Mesenchymal stem cell (in vitro differentiated cells and primary cell): ENCODE results near the gene A1BG.

Source experiments
- DNase-seq: peaks from one replicate; pipeline ENCODE4 v3.0.0-alpha.2; 2013
- H2AFZ ChIP-seq: one replicate; pipeline ENCODE4 v1.6.1; 2013; ENCODE audit warnings: low read depth, mild to moderate bottlenecking, control low read depth, inconsistent platforms, low read length, moderate library complexity
- H2AK5ac ChIP-seq: 2 replicates; pipeline ENCODE4 v1.6.1; 2013; ENCODE audit warnings: low read length, moderate library complexity, mild to moderate bottlenecking, inconsistent platforms; ENCODE audit not compliant: severe bottlenecking
- H2BK120ac ChIP-seq: one replicate; pipeline ENCODE4 v1.6.1; 2013; ENCODE audit warnings: low read depth, mild to moderate bottlenecking, inconsistent platforms, low read length, moderate library complexity
- H2BK12ac ChIP-seq, 2 experiments: one replicate each; pipeline ENCODE4 v1.6.1; 2013; ENCODE audit warnings: inconsistent platforms in 2 of 2, low read length in 2 of 2, mild to moderate bottlenecking in 2 of 2, moderate library complexity in 2 of 2, control low read depth in 1 of 2
- H2BK15ac ChIP-seq: one replicate; pipeline ENCODE4 v1.6.1; 2013; ENCODE audit warnings: mild to moderate bottlenecking, low read depth, inconsistent platforms; ENCODE audit not compliant: poor library complexity, severe bottlenecking
- H2BK5ac ChIP-seq: 2 replicates; pipeline ENCODE4 v1.6.1; 2013; ENCODE audit warnings: low read depth, mild to moderate bottlenecking, low read length, control low read depth, inconsistent platforms; ENCODE audit not compliant: poor library complexity, severe bottlenecking
- H3K14ac ChIP-seq, 2 experiments: one replicate each; pipeline ENCODE4 v1.6.1; 2013; ENCODE audit warnings: inconsistent platforms in 2 of 2, low read length in 2 of 2, control low read depth in 1 of 2, mild to moderate bottlenecking in 1 of 2, moderate library complexity in 1 of 2
- H3K18ac ChIP-seq, 2 experiments: one replicate each; pipeline ENCODE4 v1.6.1; 2013; ENCODE audit warnings: inconsistent platforms in 2 of 2, low read length in 2 of 2, control low read depth in 1 of 2, low read depth in 1 of 2, mild to moderate bottlenecking in 1 of 2
- H3K23ac ChIP-seq, 2 experiments: one replicate each; pipeline ENCODE4 v1.6.1; 2013; ENCODE audit warnings: inconsistent platforms in 2 of 2, low read length in 2 of 2, mild to moderate bottlenecking in 2 of 2, moderate library complexity in 2 of 2, control low read depth in 1 of 2
- H3K27ac ChIP-seq: 2 replicates; pipeline ENCODE4 v1.5.1; 2013; ENCODE audit warnings: mild to moderate bottlenecking, moderate library complexity, low read length, control low read depth, inconsistent platforms; ENCODE audit not compliant: poor library complexity, severe bottlenecking
- H3K27me3 ChIP-seq, 2 experiments: 2 replicates each; pipeline versions ENCODE4 v1.6.1 to v1.7.0; 2013; ENCODE audit warnings: low read length in 2 of 2, mild to moderate bottlenecking in 2 of 2, moderate library complexity in 2 of 2, control low read depth in 1 of 2, inconsistent platforms in 1 of 2; ENCODE audit not compliant: control insufficient read depth in 1 of 2, insufficient read depth in 1 of 2
- H3K36me3 ChIP-seq, 2 experiments: 2 replicates each; pipeline versions ENCODE4 v1.6.1 to v1.7.0; 2013; ENCODE audit warnings: low read length in 2 of 2, control low read depth in 1 of 2, inconsistent platforms in 1 of 2, low read depth in 1 of 2, mild to moderate bottlenecking in 1 of 2; ENCODE audit not compliant: insufficient read depth in 2 of 2, control insufficient read depth in 1 of 2
- H3K4ac ChIP-seq, 2 experiments: one replicate each; pipeline ENCODE4 v1.6.1; 2013; ENCODE audit warnings: inconsistent platforms in 2 of 2, low read length in 2 of 2, mild to moderate bottlenecking in 2 of 2, moderate library complexity in 2 of 2, control low read depth in 1 of 2, low read depth in 1 of 2
- H3K4me1 ChIP-seq: 2 replicates; pipeline ENCODE4 v1.6.1; 2013; ENCODE audit warnings: low read depth, low read length, control low read depth; ENCODE audit not compliant: control insufficient read depth, insufficient read depth
- H3K4me2 ChIP-seq: 2 replicates; pipeline ENCODE4 v1.6.1; 2013; ENCODE audit warnings: low read length, mild to moderate bottlenecking, inconsistent platforms; ENCODE audit not compliant: poor library complexity, severe bottlenecking
- H3K4me3 ChIP-seq, 2 experiments: 2 replicates each; pipeline versions ENCODE4 v1.5.1 to v1.7.0; 2013; ENCODE audit warnings: low read length in 2 of 2, mild to moderate bottlenecking in 2 of 2, control low read depth in 1 of 2, low read depth in 1 of 2; ENCODE audit not compliant: insufficient read depth in 1 of 2
- H3K79me1 ChIP-seq: replicated peaks from 2 replicates; pipeline ENCODE4 v1.6.1; 2013; ENCODE audit warnings: mild to moderate bottlenecking, control low read depth, low read length, inconsistent platforms; ENCODE audit not compliant: poor library complexity, severe bottlenecking
- H3K9ac ChIP-seq: 2 replicates; pipeline ENCODE4 v1.7.0; 2013; ENCODE audit warnings: mild to moderate bottlenecking, low read length, moderate library complexity
- H3K9me3 ChIP-seq: 2 replicates; pipeline ENCODE4 v1.7.0; 2013; ENCODE audit warnings: mild to moderate bottlenecking, low read length; ENCODE audit not compliant: control insufficient read depth
- H4K8ac ChIP-seq: one replicate; pipeline ENCODE4 v1.6.1; 2013; ENCODE audit warnings: inconsistent platforms, mild to moderate bottlenecking, low read length, moderate library complexity
- H4K91ac ChIP-seq: one replicate; pipeline ENCODE4 v1.6.1; 2013; ENCODE audit warnings: mild to moderate bottlenecking, low read length, inconsistent platforms
- WGBS: methylation state at CpG from one replicate; pipeline ENCODE4 v1.1.7; 2013; ENCODE audit warnings: mixed read lengths; 5-methylcytosine and 5-hydroxymethylcytosine counted together

A1BG gene

DNA sequence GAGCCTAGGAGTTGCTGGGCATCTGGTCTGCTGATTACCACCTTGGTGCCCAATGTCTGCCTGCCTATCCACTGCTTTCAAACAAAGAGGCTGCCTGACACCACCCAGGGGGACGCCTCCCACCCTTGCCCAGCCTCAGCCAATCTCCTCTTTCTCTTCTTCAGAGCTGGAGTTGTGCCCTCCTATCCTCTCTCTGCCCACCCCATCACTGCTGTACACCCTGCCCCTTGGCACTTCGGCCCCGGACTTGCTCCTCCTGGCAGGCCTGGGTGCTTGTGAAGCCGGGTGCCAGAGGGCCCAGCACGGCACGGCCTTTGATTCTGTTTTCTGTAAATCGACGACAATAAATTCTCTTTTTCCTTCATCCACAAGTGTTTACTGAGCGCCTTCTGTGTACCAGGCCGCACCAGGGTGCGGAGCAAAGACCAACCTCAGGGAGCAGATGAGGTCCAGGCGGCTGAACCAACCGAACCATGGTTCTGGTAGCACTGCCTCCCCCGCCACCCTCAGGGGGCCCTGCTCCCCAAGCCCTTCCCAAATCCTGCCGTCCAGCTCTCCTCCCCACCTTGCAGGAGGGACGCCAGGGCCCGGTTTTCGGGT lies 47.1 kb upstream of the A1BG start:
- Histone ChIP-seq H4K8ac (peak overlapping the region; percentile 20), H2BK15ac (no peak overlapping the region), H3K4me3 (peak overlapping the region; percentile 39 to 91), H3K79me1 (peaks cover 4% of the 10 kb centered on the region), H2BK5ac (no peak overlapping the region), H3K9me3 (no peaks in the 10 kb centered on the region), H3K23ac (no peak overlapping the region), H3K4ac (peak overlapping the region in 1 of 2 experiments; percentile 83), H3K14ac (peak overlapping the region in 1 of 2 experiments; percentile 78), H2BK12ac (peak overlapping the region in 1 of 2 experiments; percentile 78), H3K27me3 (peaks cover 0 to 8% of the 10 kb centered on the region in 2 experiments), H2AK5ac (peak overlapping the region; percentile 33), H2AFZ (no peak overlapping the region), H3K18ac (peak overlapping the region; percentile 38 to 70), H4K91ac (peak overlapping the region; percentile 58), H3K9ac (peak overlapping the region; percentile 86), H2BK120ac (no peak overlapping the region), H3K4me1 (peaks cover 19% of the 10 kb centered on the region), H3K27ac (no peak overlapping the region), H3K36me3 (peaks cover under 1 to 23% of the 10 kb centered on the region in 2 experiments), H3K4me2 (peak overlapping the region; percentile 65)
- 85% methylated on average over 18 of the region's 18 CpGs for WGBS
- no peak for DNase-seq

GRCh38 chr19:58399903-58400302 lies 46.6 kb upstream of the A1BG start:
- H2BK12ac ChIP-seq, result no peak overlapping the region
- peaks cover 21% of the 10 kb centered on the region for H3K4me1 ChIP-seq
- peak overlapping the region; percentile 86 for H3K9ac ChIP-seq
- no peak overlapping the region for H2BK15ac ChIP-seq
- no peak overlapping the region for H2AK5ac ChIP-seq
- H3K79me1 ChIP-seq, result peaks cover 6% of the 10 kb centered on the region
- H2BK120ac ChIP-seq, result no peak overlapping the region
- no peak overlapping the region for H2AFZ ChIP-seq
- H2BK5ac ChIP-seq, result no peak overlapping the region
- H3K4ac ChIP-seq, result no peak overlapping the region
- no peak overlapping the region for H4K91ac ChIP-seq
- H3K36me3 ChIP-seq, result peaks cover 6 to 28% of the 10 kb centered on the region in 2 experiments
- H3K9me3 ChIP-seq, result no peaks in the 10 kb centered on the region
- no peak overlapping the region for H4K8ac ChIP-seq
- peaks cover 0 to 8% of the 10 kb centered on the region in 2 experiments for H3K27me3 ChIP-seq
- H3K18ac ChIP-seq, result no peak overlapping the region
- H3K4me3 ChIP-seq, result peak overlapping the region in 1 of 2 experiments; percentile 91
- H3K4me2 ChIP-seq, result no peak overlapping the region
- no peak for DNase-seq
- H3K27ac ChIP-seq, result no peak overlapping the region
- H3K14ac ChIP-seq, result no peak overlapping the region
- 100% methylated on average over 3 of the region's 3 CpGs for WGBS
- no peak overlapping the region for H3K23ac ChIP-seq

DNA sequence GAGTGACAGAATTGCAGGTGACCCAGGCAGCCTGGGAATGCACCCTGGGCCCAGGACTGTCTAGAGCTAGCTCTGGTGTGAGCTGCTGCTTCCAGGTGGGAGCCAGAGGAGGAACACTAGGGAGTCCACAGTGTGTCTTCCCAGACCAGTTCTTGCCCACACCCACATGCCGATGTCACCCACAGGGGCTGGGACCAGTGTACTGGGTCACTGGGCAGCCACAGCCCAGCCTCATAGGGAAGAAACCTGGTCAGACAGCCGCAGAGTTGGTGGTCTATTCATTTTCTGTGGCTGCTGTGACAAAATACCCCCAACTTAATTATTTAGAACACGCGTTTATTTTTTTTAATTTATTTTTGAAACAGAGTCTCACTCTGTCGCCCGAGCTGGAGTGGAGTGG lies 45.3 kb upstream of the A1BG start:
- Histone ChIP-seq H2BK120ac (no peak overlapping the region), H2AK5ac (no peak overlapping the region), H3K4me3 (no peak overlapping the region), H3K4ac (no peak overlapping the region), H2BK15ac (no peak overlapping the region), H2BK12ac (no peak overlapping the region), H3K23ac (no peak overlapping the region), H3K27ac (no peak overlapping the region), H3K9ac (no peak overlapping the region), H3K36me3 (peaks cover 20 to 40% of the 10 kb centered on the region in 2 experiments), H3K79me1 (peaks cover 7% of the 10 kb centered on the region), H2AFZ (no peak overlapping the region), H4K8ac (no peak overlapping the region), H4K91ac (no peak overlapping the region), H3K4me1 (peaks cover 24% of the 10 kb centered on the region), H3K27me3 (peaks cover 0 to 8% of the 10 kb centered on the region in 2 experiments), H3K14ac (no peak overlapping the region), H2BK5ac (no peak overlapping the region), H3K9me3 (no peaks in the 10 kb centered on the region), H3K18ac (no peak overlapping the region), H3K4me2 (no peak overlapping the region)
- 95% methylated on average over 6 of the region's 6 CpGs for WGBS
- DNase-seq, result no peak

DNA sequence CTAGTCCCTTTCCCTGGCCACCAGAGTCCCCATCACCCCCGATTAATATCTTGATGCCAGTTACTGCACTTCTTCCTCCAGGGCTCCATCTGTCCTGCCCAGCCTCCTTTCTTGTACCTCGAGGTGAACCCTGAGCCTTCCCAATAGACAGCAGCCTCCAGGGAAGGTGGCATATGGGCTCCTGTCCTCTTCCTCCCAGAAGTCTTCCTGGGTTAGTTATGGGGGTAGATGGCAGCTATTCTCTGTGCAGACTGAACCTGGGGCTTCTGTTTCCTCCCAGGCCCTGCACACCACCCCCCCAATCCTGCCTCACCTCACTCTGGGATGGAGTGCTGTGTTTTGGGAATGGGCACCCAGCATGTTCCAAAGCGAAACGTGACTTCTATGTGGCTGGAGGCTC lies 44.8 kb upstream of the A1BG start:
- H2BK120ac ChIP-seq, result no peak overlapping the region
- no peak for DNase-seq
- H3K4ac ChIP-seq, result no peak overlapping the region
- no peak overlapping the region for H3K23ac ChIP-seq
- no peak overlapping the region for H2BK5ac ChIP-seq
- H4K8ac ChIP-seq, result no peak overlapping the region
- H2AK5ac ChIP-seq, result no peak overlapping the region
- no peak overlapping the region for H3K18ac ChIP-seq
- peaks cover 24 to 44% of the 10 kb centered on the region in 2 experiments for H3K36me3 ChIP-seq
- WGBS, result 96% methylated on average over 4 of the region's 4 CpGs
- H3K4me3 ChIP-seq, result no peak overlapping the region
- H4K91ac ChIP-seq, result no peak overlapping the region
- no peaks in the 10 kb centered on the region for H3K9me3 ChIP-seq
- no peak overlapping the region for H3K9ac ChIP-seq
- H3K4me2 ChIP-seq, result no peak overlapping the region
- peaks cover 24% of the 10 kb centered on the region for H3K4me1 ChIP-seq
- no peak overlapping the region for H2BK15ac ChIP-seq
- H3K27ac ChIP-seq, result no peak overlapping the region
- no peak overlapping the region for H2BK12ac ChIP-seq
- H3K27me3 ChIP-seq, result peaks cover 0 to 8% of the 10 kb centered on the region in 2 experiments
- no peak overlapping the region for H2AFZ ChIP-seq
- peaks cover 11% of the 10 kb centered on the region for H3K79me1 ChIP-seq
- H3K14ac ChIP-seq, result no peak overlapping the region
